NCI-H82 treated with DMSO at 0.1 percent for 48 hours (cell line): ENCODE results near the gene GAL3ST3.

ENCODE experiments used
- DNase-seq: peaks from one replicate; lab custom pipeline; 2025; ENCODE audit not compliant: unreplicated experiment; lab: John Stamatoyannopoulos, UW

Gene GAL3ST3

DNA sequence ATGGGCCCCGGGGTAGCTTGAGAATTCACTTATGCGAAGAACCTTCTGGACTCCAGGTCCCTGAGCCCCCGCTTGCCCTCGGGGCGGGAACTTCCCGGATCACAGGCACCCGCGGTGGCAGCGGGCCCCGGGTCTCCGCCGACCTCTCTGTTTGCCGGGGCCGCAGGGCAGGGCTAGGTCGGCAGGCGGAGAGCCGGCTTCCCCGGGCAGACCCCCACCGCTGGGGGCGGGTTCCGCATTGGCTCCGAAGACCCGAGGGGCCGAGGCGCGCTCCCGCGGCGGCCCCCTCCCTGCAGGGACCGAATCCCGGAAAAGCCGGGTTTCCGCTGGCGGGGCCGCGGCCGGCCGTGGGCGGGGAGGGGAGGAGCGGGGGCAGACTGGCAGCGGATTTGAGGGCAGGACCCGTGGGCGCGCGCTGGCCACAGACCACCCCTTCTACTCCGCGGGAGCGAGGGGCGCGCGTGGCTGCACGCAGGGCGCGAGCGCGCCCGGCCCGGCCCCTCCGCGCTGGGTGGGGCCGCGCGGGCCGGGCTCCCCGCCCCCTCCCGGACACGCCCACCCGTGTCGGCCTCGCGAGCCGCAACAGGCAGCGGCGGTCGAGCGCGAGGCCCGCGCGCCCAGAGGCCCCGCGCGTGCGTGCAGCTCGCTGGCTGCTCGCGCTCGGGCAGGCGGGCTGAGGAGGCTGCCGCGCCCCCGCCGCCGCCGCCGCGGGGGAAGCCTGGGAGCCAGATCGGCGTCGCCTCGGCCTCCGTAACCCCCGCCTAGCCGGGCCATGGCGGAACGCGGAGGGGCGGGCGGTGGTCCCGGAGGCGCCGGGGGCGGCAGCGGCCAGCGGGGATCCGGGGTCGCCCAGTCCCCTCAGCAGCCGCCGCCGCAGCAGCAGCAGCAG, 21.0 kb upstream of the GAL3ST3 start, which contains the start of gene PACS1:
Gene PACS1 (plus strand): TSS at position 558 of the 889 bp plus-strand sequence. CDS start 215 bp downstream, at position 773.
- no peak for DNase-seq

DNA sequence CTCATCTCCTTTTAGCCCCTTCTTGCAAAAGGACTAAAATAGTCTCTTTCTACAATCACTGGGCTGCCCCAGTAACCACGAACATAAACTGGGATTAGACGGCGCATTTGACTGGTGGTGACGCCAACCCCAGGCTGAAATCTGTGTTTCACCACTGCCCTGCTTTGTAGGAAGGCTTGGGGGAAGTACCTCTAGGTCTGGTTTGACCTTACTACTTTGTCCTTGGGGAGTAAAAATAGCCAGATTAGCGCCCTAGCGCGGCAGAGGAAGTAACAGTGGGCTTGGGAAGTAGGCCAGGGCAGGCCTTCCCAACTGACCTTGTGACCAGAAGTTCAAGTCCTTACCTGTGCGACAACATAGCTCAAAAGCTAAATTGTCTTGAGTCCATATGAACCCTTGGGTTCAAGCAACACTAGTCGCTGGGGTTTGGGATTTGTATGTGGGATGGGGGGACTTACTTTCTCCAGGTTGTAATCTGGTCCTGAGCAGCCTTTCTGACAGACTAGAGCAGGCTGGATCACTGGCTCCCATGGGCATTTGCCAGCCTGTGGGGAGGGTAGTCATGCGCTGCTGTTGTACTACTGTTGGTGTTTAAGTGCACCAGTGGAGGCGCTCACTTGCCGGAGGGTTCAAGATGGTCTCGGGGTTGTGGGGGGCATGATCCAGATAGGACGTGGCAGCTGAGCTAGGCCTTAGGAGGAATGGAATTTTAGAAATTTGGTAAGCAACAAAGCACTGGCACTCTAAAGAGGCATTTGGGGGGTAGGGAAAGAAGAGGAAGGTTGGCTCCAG, 20.2 kb upstream of the GAL3ST3 start:
- no peak for DNase-seq

- DNase-seq, result peak; percentile 48
These were observed 19.3 kb upstream of the GAL3ST3 start for GRCh38 chr11:66068154-66068821.

- DNase-seq, result no peak
These were observed 18.7 kb upstream of the GAL3ST3 start for GRCh38 chr11:66067640-66068039.

DNA sequence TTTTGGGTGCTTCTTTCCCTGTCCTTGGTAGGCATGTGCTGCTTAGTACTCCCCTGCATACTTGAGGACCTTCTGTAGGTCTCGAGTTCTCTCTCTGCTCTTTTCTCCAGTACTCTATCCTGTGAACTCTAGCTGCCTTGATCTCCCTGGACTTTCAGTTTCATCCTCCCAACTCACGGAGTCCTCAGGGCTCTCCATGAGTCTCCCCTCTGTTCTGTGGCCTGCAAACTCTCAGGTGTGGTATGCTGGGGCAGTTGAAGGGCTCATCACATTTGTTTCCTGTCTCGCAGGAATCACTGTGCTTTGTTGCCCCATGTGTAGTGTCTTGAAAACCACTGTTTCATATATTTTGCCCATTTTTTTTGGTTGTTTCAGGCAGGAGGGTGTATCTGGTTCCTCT, 17.8 kb upstream of the GAL3ST3 start:
- DNase-seq, result no peak

DNA sequence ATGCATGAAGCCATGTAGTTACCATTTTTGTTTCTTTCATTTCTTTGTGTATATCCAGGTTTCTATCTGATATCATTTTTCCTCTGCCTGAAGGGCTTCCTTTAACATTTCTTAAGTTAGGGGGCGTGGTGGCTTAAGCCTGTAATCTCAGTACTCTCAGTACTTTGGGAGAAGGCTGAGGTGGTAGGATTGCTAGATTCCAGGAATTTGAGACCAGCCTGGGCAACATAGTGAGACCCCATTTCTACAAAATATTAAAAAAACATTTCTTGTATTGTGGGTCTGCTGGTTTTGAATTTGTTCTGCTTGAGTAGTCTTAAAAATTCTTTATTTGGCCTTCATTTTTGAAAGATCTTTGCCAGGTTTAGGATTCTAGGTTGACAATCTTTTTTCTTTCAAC, 15.6 kb upstream of the GAL3ST3 start:
- no peak for DNase-seq

GRCh38 chr11:66063900-66064299, 14.9 kb upstream of the GAL3ST3 start:
- no peak for DNase-seq

DNA sequence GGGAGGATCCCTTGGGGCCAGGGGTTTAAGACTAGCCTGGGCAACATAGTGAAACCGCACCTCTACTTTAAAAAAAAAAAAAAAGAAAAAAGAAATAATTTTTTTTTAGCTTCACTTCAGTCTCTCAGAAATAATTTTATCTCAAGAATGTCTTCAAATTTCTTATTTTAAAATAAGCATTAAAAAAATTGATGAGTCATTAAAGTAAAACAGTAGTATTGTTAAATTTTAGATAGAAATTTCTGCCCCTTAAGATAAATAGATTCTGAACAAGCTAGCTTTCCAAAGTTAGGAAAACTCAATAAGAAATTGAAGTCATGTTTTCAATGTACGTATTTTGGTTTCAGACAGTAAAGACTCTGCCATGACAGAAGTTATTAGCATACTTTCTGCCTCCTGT, 13.4 kb upstream of the GAL3ST3 start:
- DNase-seq, result no peak

GRCh38 chr11:66061268-66061667, 12.3 kb upstream of the GAL3ST3 start:
- no peak for DNase-seq

- no peak for DNase-seq
These were observed 11.2 kb upstream of the GAL3ST3 start for GRCh38 chr11:66059966-66060680.

DNA sequence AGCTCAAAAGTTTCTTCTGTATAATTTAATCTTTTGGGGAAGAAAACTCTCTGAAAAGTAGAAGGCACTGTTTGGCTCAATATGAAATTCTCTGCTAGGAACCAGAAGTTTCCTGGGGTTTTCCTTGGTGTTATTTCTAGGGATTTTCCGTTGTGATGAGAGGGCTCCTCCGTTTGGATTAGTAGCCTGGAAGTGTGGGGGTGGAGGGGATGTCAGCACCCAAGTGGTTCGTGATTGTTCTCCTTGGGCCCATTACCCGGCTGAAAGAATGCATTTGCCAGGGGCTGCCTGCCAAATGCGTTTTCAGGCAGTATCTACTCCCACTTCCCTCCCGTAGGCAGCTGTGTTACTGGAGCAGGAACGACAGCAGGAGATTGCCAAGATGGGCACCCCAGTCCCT, 7.5 kb upstream of the GAL3ST3 start:
- no peak for DNase-seq

DNA sequence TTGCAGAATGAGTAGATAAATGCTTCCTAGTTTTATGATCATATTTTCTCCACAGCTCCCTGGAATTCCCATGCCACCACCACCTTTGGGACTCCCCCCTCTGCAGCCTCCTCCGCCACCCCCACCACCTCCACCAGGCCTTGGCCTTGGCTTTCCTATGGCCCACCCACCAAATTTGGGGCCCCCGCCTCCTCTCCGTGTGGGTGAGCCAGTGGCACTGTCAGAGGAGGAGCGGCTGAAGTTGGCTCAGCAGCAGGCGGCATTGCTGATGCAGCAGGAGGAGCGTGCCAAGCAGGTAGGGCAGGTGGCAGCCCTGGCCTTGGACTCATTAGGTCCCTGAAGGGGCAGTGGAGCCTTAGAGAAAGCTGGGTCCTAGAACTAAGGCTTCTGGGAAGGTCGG, 6.1 kb upstream of the GAL3ST3 start:
- DNase-seq, result no peak

GRCh38 chr11:66052664-66052982, 3.7 kb upstream of the GAL3ST3 start:
- DNase-seq, result no peak

- DNase-seq, result peak; percentile 89
These were observed 3.1 kb upstream of the GAL3ST3 start, which contains the start of gene SF3B2 for GRCh38 chr11:66051766-66052663. TSS of gene SF3B2 (plus strand) at chr11:66052364. CDS start at chr11:66052385, 21 bp downstream.

DNA sequence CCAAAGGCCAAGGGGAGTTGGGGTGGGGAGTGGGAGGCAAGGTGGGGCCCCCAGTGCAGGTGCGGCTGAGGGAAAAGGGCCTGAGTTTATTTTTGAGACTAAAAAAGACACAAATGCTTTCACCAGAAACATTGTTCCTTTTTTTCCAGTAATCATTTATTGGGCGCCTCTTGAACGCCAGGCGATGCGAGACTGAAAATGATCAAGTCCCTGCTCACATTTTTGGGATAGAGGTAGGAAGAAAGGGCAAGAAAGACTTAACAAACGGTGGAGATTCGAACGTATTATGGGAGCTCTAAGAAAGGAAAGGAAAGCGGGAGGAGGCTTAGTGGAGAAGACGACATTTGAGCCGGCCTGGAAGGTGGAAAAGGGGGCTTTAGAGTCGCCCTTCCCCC, 2.4 kb upstream of the GAL3ST3 start:
- peak; percentile 22 for DNase-seq

- DNase-seq, result no peak
These were observed 1.7 kb upstream of the GAL3ST3 start for GRCh38 chr11:66050581-66051231.

- DNase-seq, result no peak
These were observed 1.2 kb downstream of the GAL3ST3 start for GRCh38 chr11:66047541-66048365.

- peak; percentile 65 for DNase-seq
These were observed 2.1 kb downstream of the GAL3ST3 start for GRCh38 chr11:66046901-66047300.
